ENCODE data around the gene MYO9B. TPM values are rescaled to one million over a fixed set of nuclear protein-coding genes. Genes with fewer than 3 reads are reported as not detected.

Gene MYO9B
- polyA plus RNA-seq, 2 of the 4 experiments (the other 2 are of a cell fraction) = 13.0 to 27.7 TPM

GRCh38 chr19:17216058-17216670, 140.6 kb downstream of the MYO9B start:
- Histone ChIP-seq H3K9me3 (no peaks in the 10 kb centered on the region), H3K4me1 (peaks cover 16% of the 10 kb centered on the region), H3K4me2 (peak overlapping the region; percentile 93), H3K4me3 (peak overlapping the region; percentile 60; the same call in 2 of the 3 replicates), H3K27ac (peak overlapping the region; percentile 97)
- ChIA-PET POLR2A (interaction anchor here (0.6 to 2.1 kb wide), 8 partner anchors 10 to 140 kb away, joined by 3 to 18 read pairs (median 4); partner anchors contain the start of genes BABAM1, MYO9B and OCEL1), CTCF (interaction anchor here (1.4 to 1.6 kb wide), 3 partner anchors 11 to 43 kb away, joined by 3 to 4 read pairs (median 3); no protein-coding TSS in a partner anchor)
- WGBS (ENCODE audit: missing lambda C conversion rate) = 87% methylated on average over 11 of the region's 13 CpGs
- ATAC-seq (no peak), FAIRE-seq (no peak), DNase-seq (ENCODE audit: low read depth in 1 of 2, low spot score in 1 of 2) (no peak)
- no peak for TF ChIP-seq ZFP36 (IDR thresholded peaks at IDR 0.05; ENCODE audit: borderline replicate concordance, partially characterized antibody)
- TF ChIP-seq FOXS1 (CRISPR knock-in tag; IDR thresholded peaks at IDR 0.05) = no peak
- no peak for TF ChIP-seq GATA3 (IDR thresholded peaks at IDR 0.05; ENCODE audit: borderline replicate concordance)
- no peak for TF ChIP-seq HMGXB4 (CRISPR knock-in tag; IDR thresholded peaks at IDR 0.05; ENCODE audit: borderline replicate concordance)
- no peak for TF ChIP-seq JUN (IDR thresholded peaks at IDR 0.05)
- TF ChIP-seq KDM5A (IDR thresholded peaks at IDR 0.05) = no peak
- no peak for TF ChIP-seq SREBF2 (IDR thresholded peaks at IDR 0.05)
- TF ChIP-seq BHLHE40 (IDR thresholded peaks at IDR 0.05; ENCODE audit: low read depth, low read length) = no peak
- no peak for TF ChIP-seq SMC3 (IDR thresholded peaks at IDR 0.05)
- no peak for TF ChIP-seq MYC (IDR thresholded peaks at IDR 0.05; ENCODE audit: borderline replicate concordance, low read length)
- no peak for TF ChIP-seq E2F6 (IDR thresholded peaks at IDR 0.05; ENCODE audit: borderline replicate concordance, low read depth)
- no peak for TF ChIP-seq CHD4 (IDR thresholded peaks at IDR 0.05; ENCODE audit: borderline replicate concordance)
- no peak for TF ChIP-seq REST (IDR thresholded peaks at IDR 0.05)
- TF ChIP-seq CHD2 (IDR thresholded peaks at IDR 0.05; ENCODE audit: low read length, partially characterized antibody) = no peak
- TF ChIP-seq POLR2A (IDR thresholded peaks at IDR 0.05; ENCODE audit: low read length) = no peak
- TF ChIP-seq JUNB (IDR thresholded peaks at IDR 0.05) = no peak

GRCh38 chr19:17219286-17219685, 143.7 kb downstream of the MYO9B start:
- 99% methylated on average over 7 of the region's 8 CpGs for WGBS (ENCODE audit: missing lambda C conversion rate)
- TF ChIP-seq KDM1A (IDR thresholded peaks at IDR 0.05; ENCODE audit: low read depth) (no peak), PHF8 (IDR thresholded peaks at IDR 0.05; ENCODE audit: borderline replicate concordance, low read depth) (no peak)
- POLR2A ChIA-PET = no interaction called here

More at GRCh38 chr19:17219286-17219685, 143.7 kb downstream of the MYO9B start:
- peaks cover 16% of the 10 kb centered on the region for H3K4me1 ChIP-seq
- DNase-seq (ENCODE audit: low read depth in 1 of 2, low spot score in 1 of 2) = no peak
- ATAC-seq = no peak
- H3K9me3 ChIP-seq = no peaks in the 10 kb centered on the region
- no peak overlapping the region for H3K4me2 ChIP-seq
- H3K27ac ChIP-seq = no peak overlapping the region
- FAIRE-seq = no peak
- CTCF ChIA-PET = no interaction called here
- H3K4me3 ChIP-seq = no peak overlapping the region

Data from A549 (cell line).